Tibial nerve (tissue), 4 donors: Measurements from ENCODE around the gene DPM3. TPM values are rescaled to one million over a fixed set of nuclear protein-coding genes. Genes with fewer than 3 reads are reported as not detected.
"Not testable (repeated sequence)": the region's sequence is repeated elsewhere in the genome, so short reads cannot be mapped to it uniquely, and the experiment has no call there.

ENCODE experiments used
- DNase-seq, 2 donors: peaks; one replicate each; pipeline ENCODE4 v3.0.0-alpha.2; 2019; ENCODE audit warnings: low spot score in 2 of 2
- H3K27ac ChIP-seq, 4 donors: fragments of 200-600 bp; sonication (generic) in 3 of 4; one replicate each; pipeline ENCODE4 v1.5.1; 2017 to 2019; ENCODE audit warnings: mild to moderate bottlenecking in 1 of 4
- H3K27me3 ChIP-seq, 2 donors: fragments of 200-600 bp; sonication (generic) in 1 of 2; one replicate each; pipeline versions ENCODE4 v1.5.1 to v1.6.0; 2017 to 2019
- H3K36me3 ChIP-seq, 3 donors: fragments of 200-600 bp; sonication (generic); one replicate each; pipeline ENCODE4 v1.5.1; 2018 to 2019
- H3K4me1 ChIP-seq, 4 donors: fragments of 200-600 bp; sonication (generic) in 3 of 4; one replicate each; pipeline ENCODE4 v1.5.1; 2017 to 2019
- H3K4me3 ChIP-seq, 4 donors: fragments of 200-600 bp; sonication (generic) in 3 of 4; one replicate each; pipeline ENCODE4 v1.5.1; 2017 to 2019; ENCODE audit warnings: mild to moderate bottlenecking in 1 of 4, moderate library complexity in 1 of 4
- H3K9me3 ChIP-seq, 4 donors: fragments of 200-600 bp; sonication (generic) in 3 of 4; one replicate each; pipeline ENCODE4 v1.5.1; 2017 to 2019
- CTCF ChIP-seq, 5 experiments: fragments of 200-600 bp in 3 of 5; fragments of 450-650 bp in 2 of 5; sonication (generic) in 3 of 5; IDR thresholded peaks; one replicate each; pipeline ENCODE4 v1.5.1; 2016 to 2019; ENCODE audit warnings: antibody characterized with exemption in 5 of 5, mild to moderate bottlenecking in 3 of 5, moderate library complexity in 2 of 5
- EP300 ChIP-seq, 2 donors: sonication (generic); formaldehyde crosslinking; IDR thresholded peaks; one replicate each; pipeline ENCODE4 v1.6.1; 2017; ENCODE audit warnings: antibody characterized with exemption in 2 of 2, mild to moderate bottlenecking in 1 of 2
- POLR2A ChIP-seq, 2 donors: fragments of 450-650 bp; IDR thresholded peaks; one replicate each; pipeline ENCODE4 v1.6.1; 2017; ENCODE audit warnings: antibody characterized with exemption in 2 of 2, mild to moderate bottlenecking in 2 of 2, moderate library complexity in 2 of 2
- WGBS, 2 donors: methylation state at CpG; one replicate each; pipeline ENCODE4 v1.1.5; 2018; 5-methylcytosine and 5-hydroxymethylcytosine counted together
- total RNA-seq, 4 donors: library from RNA; depleted of rRNA; stranded (reverse); fragments of >200 nt; gene quantifications; one replicate each; pipeline ENCODE4 v1.1.0, GENCODE V29; 2016

DPM3 gene
- total RNA-seq, 4 donors from 2014 or later: 74.7 to 115 (median 95.6) TPM

GRCh38 chr1:155122308-155122707 is 18.0 kb downstream of the DPM3 start:
- DNase-seq: no peak
- no peak overlapping the region for H3K27ac ChIP-seq
- no peaks in the 10 kb centered on the region for H3K9me3 ChIP-seq
- H3K4me3 ChIP-seq: no peak overlapping the region
- H3K36me3 ChIP-seq: no peaks in the 10 kb centered on the region
- H3K4me1 ChIP-seq: peaks cover 0 to 25% (median 16%) of the 10 kb centered on the region in 4 donors
- 70 to 95% methylated on average over 2 of the region's 2 CpGs for WGBS, 2 donors
- H3K27me3 ChIP-seq: no peaks in the 10 kb centered on the region
- no peak for TF ChIP-seq EP300 (IDR thresholded peaks at IDR 0.05)
- TF ChIP-seq POLR2A (IDR thresholded peaks at IDR 0.05): no peak

GRCh38 chr1:155121249-155121648 is 19.1 kb downstream of the DPM3 start:
- Histone ChIP-seq H3K27me3 (no peaks in the 10 kb centered on the region), H3K4me1 (peaks cover 0 to 15% (median 7%) of the 10 kb centered on the region in 4 donors), H3K4me3 (no peak overlapping the region), H3K9me3 (no peaks in the 10 kb centered on the region), H3K27ac (no peak overlapping the region), H3K36me3 (no peaks in the 10 kb centered on the region)
- DNase-seq: no peak
- TF ChIP-seq CTCF (IDR thresholded peaks at IDR 0.05) (no peak), EP300 (IDR thresholded peaks at IDR 0.05) (no peak), POLR2A (IDR thresholded peaks at IDR 0.05) (no peak)
- 82 to 86% methylated on average over 2 of the region's 2 CpGs for WGBS, 2 donors

- TF ChIP-seq POLR2A (IDR thresholded peaks at IDR 0.05) (no peak), CTCF (IDR thresholded peaks at IDR 0.05) (no peak), EP300 (IDR thresholded peaks at IDR 0.05) (no peak)
- WGBS, 2 donors: 58 to 65% methylated on average over 6 of the region's 6 CpGs
- Histone ChIP-seq H3K4me1 (peaks cover 0 to 5% (median under 1%) of the 10 kb centered on the region in 4 donors), H3K27ac (no peak overlapping the region), H3K9me3 (no peaks in the 10 kb centered on the region), H3K4me3 (no peak overlapping the region), H3K36me3 (no peaks in the 10 kb centered on the region), H3K27me3 (no peaks in the 10 kb centered on the region)
- DNase-seq: no peak
These were observed 20.1 kb downstream of the DPM3 start for GRCh38 chr1:155120253-155120652.

GRCh38 chr1:155118090-155118489 is 22.2 kb downstream of the DPM3 start:
- WGBS, 2 donors: 90 to 91% methylated on average over 7 of the region's 7 CpGs
- H3K27ac ChIP-seq, H3K9me3 ChIP-seq, H3K4me1 ChIP-seq, H3K27me3 ChIP-seq, H3K36me3 ChIP-seq, DNase-seq, H3K4me3 ChIP-seq: not testable (repeated sequence)

GRCh38 chr1:155117610-155118009 is 22.7 kb downstream of the DPM3 start:
- Histone ChIP-seq H3K4me1 (no peaks in the 10 kb centered on the region), H3K9me3 (no peaks in the 10 kb centered on the region), H3K36me3 (no peaks in the 10 kb centered on the region), H3K27me3 (no peaks in the 10 kb centered on the region), H3K27ac (no peak overlapping the region), H3K4me3 (no peak overlapping the region)
- TF ChIP-seq POLR2A (IDR thresholded peaks at IDR 0.05) (no peak), EP300 (IDR thresholded peaks at IDR 0.05) (no peak), CTCF (IDR thresholded peaks at IDR 0.05) (no peak)
- no peak for DNase-seq
- 62 to 71% methylated on average over 4 of the region's 4 CpGs for WGBS, 2 donors

GRCh38 chr1:155116113-155116764 is 24.1 kb downstream of the DPM3 start:
- DNase-seq: no peak
- TF ChIP-seq EP300 (IDR thresholded peaks at IDR 0.05) (no peak), POLR2A (IDR thresholded peaks at IDR 0.05) (no peak), CTCF (IDR thresholded peaks at IDR 0.05) (no peak)
- Histone ChIP-seq H3K36me3 (no peaks in the 10 kb centered on the region), H3K4me1 (no peaks in the 10 kb centered on the region), H3K27me3 (no peaks in the 10 kb centered on the region), H3K4me3 (no peak overlapping the region), H3K9me3 (no peaks in the 10 kb centered on the region), H3K27ac (no peak overlapping the region)
- 70% methylated on average over 5 of the region's 5 CpGs for WGBS, 2 donors
